K562 (cell line): ENCODE measurements around the gene DNASE2. TPM values are rescaled to one million over a fixed set of nuclear protein-coding genes. Genes with fewer than 3 reads are reported as not detected.

Experiments used
- BRD4 ChIP-seq: fragments of 200-600 bp; sonication (generic); IDR thresholded peaks from 2 replicates; pipeline ENCODE4 v1.6.1; 2017; ENCODE audit warnings: inconsistent platforms
- CBX2 ChIP-seq: fragments of 200-600 bp; sonication (generic); IDR thresholded peaks from one replicate; pipeline ENCODE4 v1.6.1; 2012; ENCODE audit warnings: mild to moderate bottlenecking, low read length, inconsistent platforms; ENCODE audit not compliant: insufficient read depth, poor library complexity, severe bottlenecking
- CTCFL ChIP-seq: IDR thresholded peaks from 2 replicates; pipeline ENCODE4 v1.6.1; 2011; ENCODE audit warnings: borderline replicate concordance, low read depth, mild to moderate bottlenecking, moderate library complexity, low read length; ENCODE audit not compliant: insufficient read depth, poor library complexity, severe bottlenecking
- DNMT1 ChIP-seq: fragments of 450-650 bp; IDR thresholded peaks from 2 replicates; pipeline ENCODE4 v1.6.1; 2016; ENCODE audit warnings: antibody characterized with exemption, mild to moderate bottlenecking
- GATAD2A ChIP-seq: fragments of 450-650 bp; IDR thresholded peaks from 2 replicates; pipeline ENCODE4 v1.6.1; 2017
- HDAC8 ChIP-seq: fragments of 450-650 bp; IDR thresholded peaks from 2 replicates; pipeline ENCODE4 v1.6.1; 2016; ENCODE audit warnings: mild to moderate bottlenecking, missing genetic modification characterization, moderate library complexity, missing compliant biosample characterization
- HNRNPH1 ChIP-seq: fragments of 200-400 bp; formaldehyde crosslinking; optimal IDR thresholded peaks from 2 replicates; pipeline ENCODE3; 2017; ENCODE audit warnings: low read depth, mild to moderate bottlenecking, low read length, moderate library complexity
- ILF3 ChIP-seq: fragments of 450-650 bp; IDR thresholded peaks from 2 replicates; pipeline ENCODE4 v1.6.1; 2018; ENCODE audit warnings: antibody characterized with exemption, mild to moderate bottlenecking, moderate library complexity, borderline replicate concordance
- IRF2 ChIP-seq: sonication (generic); formaldehyde crosslinking; IDR thresholded peaks from 2 replicates; pipeline ENCODE4 v1.8.1; 2022; ENCODE audit warnings: mild to moderate bottlenecking, missing genetic modification reagents
- MTA2 ChIP-seq: fragments of 450-650 bp; IDR thresholded peaks from 2 replicates; pipeline ENCODE4 v1.6.1; 2016; ENCODE audit warnings: low read depth
- MTA3 ChIP-seq: fragments of 450-650 bp; formaldehyde crosslinking; IDR thresholded peaks from 2 replicates; pipeline ENCODE4 v1.6.1; 2017; ENCODE audit warnings: mild to moderate bottlenecking, borderline replicate concordance
- MXI1 ChIP-seq: IDR thresholded peaks from 2 replicates; pipeline ENCODE4 v1.6.1; 2011; ENCODE audit warnings: low read depth, mild to moderate bottlenecking, improper control_type of control experiment, low read length
- MYC ChIP-seq, 2 experiments: fragments of 250-450 bp in 1 of 2; sonication (Bioruptor Pico) in 1 of 2; IDR thresholded peaks; 2 replicates each; pipeline versions ENCODE4 v1.5.1 to v1.6.1; 2012 to 2021; ENCODE audit warnings: low read depth in 2 of 2, borderline replicate concordance in 1 of 2, improper control_type of control experiment in 1 of 2, low read length in 1 of 2, mild to moderate bottlenecking in 1 of 2, moderate library complexity in 1 of 2
- SETDB1 ChIP-seq: IDR thresholded peaks from one replicate; pipeline ENCODE4 v1.6.1; 2012; ENCODE audit warnings: low read length, control low read depth, inconsistent platforms
- SREBF2 ChIP-seq: sonication (generic); formaldehyde crosslinking; IDR thresholded peaks from 2 replicates; pipeline ENCODE4 v1.4.0; 2020; ENCODE audit warnings: mild to moderate bottlenecking, missing genetic modification reagents
- TEAD1 ChIP-seq, 2 experiments: fragments of 450-650 bp in 1 of 2; sonication (generic) in 1 of 2; formaldehyde crosslinking; IDR thresholded peaks; 2 replicates each; pipeline versions ENCODE4 v1.4.0 to v1.8.0; 2020 to 2022; ENCODE audit warnings: mild to moderate bottlenecking in 2 of 2, missing genetic modification reagents in 1 of 2
- ZFP30 ChIP-seq: fragments of 250-450 bp; sonication (Bioruptor Pico); IDR thresholded peaks from 2 replicates; pipeline ENCODE4 v1.8.0; 2022; ENCODE audit warnings: moderate library complexity, mild to moderate bottlenecking, inconsistent platforms, borderline replicate concordance
- ZNF609 ChIP-seq: sonication (generic); formaldehyde crosslinking; IDR thresholded peaks from 2 replicates; pipeline ENCODE4 v1.8.1; 2023; ENCODE audit warnings: missing genetic modification reagents, mild to moderate bottlenecking, borderline replicate concordance
- ZNF785 ChIP-seq: fragments of 250-450 bp; sonication (Bioruptor Pico); IDR thresholded peaks from 2 replicates; pipeline ENCODE4 v1.4.0; 2020; ENCODE audit warnings: mild to moderate bottlenecking
- polyA plus RNA-seq, 8 experiments: library from polyadenylated mRNA; depleted of rRNA in 4 of 8; stranded (reverse) in 5 of 8; unstranded in 3 of 8; fragments of >200 nt; fragmentation: Nextera tagmentation in 2 of 8; fragmentation: Illumina TruSeq in 1 of 8; extraction: Ambion mirVana in 2 of 8; extraction: Trizol in 1 of 8; gene quantifications; 2 replicates each; pipeline versions ENCODE4 v1.2.1 to v1.2.3, GENCODE V29; 2011 to 2014; ENCODE audit warnings: inconsistent platforms in 1 of 8, missing spikeins in 1 of 8
- total RNA-seq, 7 experiments: library from RNA; depleted of rRNA in 6 of 7; stranded (reverse); fragments of >200 nt in 6 of 7; fragmentation: Illumina TruSeq in 2 of 7; extraction: Trizol in 2 of 7; gene quantifications; 2 replicates each; pipeline versions ENCODE4 v1.2.1 to v1.2.3, GENCODE V29; 2011 to 2021; ENCODE audit warnings: low replicate concordance in 1 of 7
- TF ChIP-seq, protein P1 (sequence below), 2 experiments: fragments of 250-450 bp in 1 of 2; fragments of 450-650 bp in 1 of 2; sonication (Bioruptor Pico) in 1 of 2; IDR thresholded peaks; 2 replicates each; pipeline versions ENCODE4 v1.6.1 to v1.8.0; 2016 to 2021; ENCODE audit warnings: mild to moderate bottlenecking in 2 of 2, moderate library complexity in 2 of 2, missing compliant biosample characterization in 1 of 2, missing genetic modification characterization in 1 of 2

DNASE2 gene
- total and polyA plus RNA-seq, 9 of the 15 experiments (the other 6 are each of a cell fraction or from before 2014, with no cell fraction given): 4.4 to 27.0 (median 20.2) TPM

GRCh38 chr19:12881172-12881808, at the start of gene DNASE2 (continued):
- TF ChIP-seq, protein P1, sequence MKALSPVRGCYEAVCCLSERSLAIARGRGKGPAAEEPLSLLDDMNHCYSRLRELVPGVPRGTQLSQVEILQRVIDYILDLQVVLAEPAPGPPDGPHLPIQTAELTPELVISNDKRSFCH (CRISPR knock-in tag; IDR thresholded peaks at IDR 0.05): no peak
- TF ChIP-seq, protein P1 (tag; IDR thresholded peaks at IDR 0.05): no peak
- no peak for TF ChIP-seq SETDB1
- TF ChIP-seq MYC (IDR thresholded peaks at IDR 0.05; ENCODE audit: low read depth, low read length): peak; percentile 90
- TF ChIP-seq MYC (CRISPR knock-in tag; IDR thresholded peaks at IDR 0.05; ENCODE audit: borderline replicate concordance, low read depth): no peak
- peak; percentile 75; the same call in 1 of the 2 replicates for TF ChIP-seq MTA3
- no peak for TF ChIP-seq SREBF2 (CRISPR knock-in tag)
- no peak for TF ChIP-seq HDAC8 (tag)
- TF ChIP-seq CBX2: no peak
- no peak for TF ChIP-seq CTCFL
- no peak for TF ChIP-seq MTA2
- TF ChIP-seq BRD4: no peak
- TF ChIP-seq IRF2 (CRISPR knock-in tag): no peak
- TF ChIP-seq ZFP30: no peak
- TF ChIP-seq HNRNPH1: no peak
- no peak for TF ChIP-seq DNMT1
- TF ChIP-seq GATAD2A: no peak
- no peak for TF ChIP-seq ZNF785
- TF ChIP-seq TEAD1 (CRISPR knock-in tag; IDR thresholded peaks at IDR 0.05): peak in 1 of 2 experiments; percentile 77; a peak in 1 of 4 replicates
- no peak for TF ChIP-seq MXI1
- no peak for TF ChIP-seq ZNF609 (CRISPR knock-in tag)
- no peak for TF ChIP-seq ILF3
